GM12872 (cell line): ENCODE results near the gene TTLL7.

ENCODE experiments used
- TF ChIP-seq, protein P1 (sequence below): IDR thresholded peaks from 3 replicates; pipeline ENCODE4 v1.5.1; 2011; ENCODE audit warnings: low read depth, mild to moderate bottlenecking, low read length, moderate library complexity; ENCODE audit not compliant: insufficient read depth

The TTLL7 gene

DNA sequence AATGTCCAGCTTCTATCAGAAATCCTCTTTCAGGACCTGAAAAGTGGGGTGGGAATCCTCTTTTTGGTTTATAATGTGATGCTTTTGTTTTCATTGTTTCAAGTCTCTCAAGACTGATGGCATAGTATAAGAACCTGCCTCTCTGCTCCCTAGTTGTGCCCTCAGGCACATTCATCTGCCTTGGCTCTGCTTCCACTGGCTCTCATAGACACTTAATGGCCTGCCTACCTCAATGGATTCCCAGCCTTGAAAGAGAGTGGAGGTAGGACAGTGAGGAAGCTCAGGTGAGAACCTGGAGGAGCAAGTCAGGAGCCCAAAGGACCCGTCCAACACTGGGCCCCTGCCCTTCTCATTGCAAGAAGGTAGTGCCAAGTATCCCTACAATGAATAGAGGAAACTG, 4.8 kb downstream of the TTLL7 start:
- TF ChIP-seq, protein P1, sequence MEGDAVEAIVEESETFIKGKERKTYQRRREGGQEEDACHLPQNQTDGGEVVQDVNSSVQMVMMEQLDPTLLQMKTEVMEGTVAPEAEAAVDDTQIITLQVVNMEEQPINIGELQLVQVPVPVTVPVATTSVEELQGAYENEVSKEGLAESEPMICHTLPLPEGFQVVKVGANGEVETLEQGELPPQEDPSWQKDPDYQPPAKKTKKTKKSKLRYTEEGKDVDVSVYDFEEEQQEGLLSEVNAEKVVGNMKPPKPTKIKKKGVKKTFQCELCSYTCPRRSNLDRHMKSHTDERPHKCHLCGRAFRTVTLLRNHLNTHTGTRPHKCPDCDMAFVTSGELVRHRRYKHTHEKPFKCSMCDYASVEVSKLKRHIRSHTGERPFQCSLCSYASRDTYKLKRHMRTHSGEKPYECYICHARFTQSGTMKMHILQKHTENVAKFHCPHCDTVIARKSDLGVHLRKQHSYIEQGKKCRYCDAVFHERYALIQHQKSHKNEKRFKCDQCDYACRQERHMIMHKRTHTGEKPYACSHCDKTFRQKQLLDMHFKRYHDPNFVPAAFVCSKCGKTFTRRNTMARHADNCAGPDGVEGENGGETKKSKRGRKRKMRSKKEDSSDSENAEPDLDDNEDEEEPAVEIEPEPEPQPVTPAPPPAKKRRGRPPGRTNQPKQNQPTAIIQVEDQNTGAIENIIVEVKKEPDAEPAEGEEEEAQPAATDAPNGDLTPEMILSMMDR = no peak

DNA sequence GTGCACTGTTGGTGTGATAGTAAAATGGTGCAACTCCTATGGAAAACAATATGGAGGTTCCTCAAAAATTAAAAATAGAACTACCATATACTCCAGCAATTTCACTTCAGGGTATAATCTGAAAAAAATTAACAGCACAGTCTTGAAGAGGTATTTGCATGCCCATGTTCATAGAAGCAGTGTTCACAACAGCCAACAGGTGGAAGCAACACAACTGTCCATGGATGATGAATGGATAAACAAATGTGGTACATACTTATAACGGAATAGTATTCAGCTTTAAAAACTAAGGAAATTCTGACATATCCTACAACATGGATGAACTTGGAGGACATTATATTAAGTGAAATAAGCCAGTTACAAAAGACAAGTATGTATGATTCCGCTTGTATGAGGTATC, 8.2 kb downstream of the TTLL7 start:
- TF ChIP-seq, protein P1 = 0 out of 3 replicates have a peak, but pooled peaks have one; percentile 7

DNA sequence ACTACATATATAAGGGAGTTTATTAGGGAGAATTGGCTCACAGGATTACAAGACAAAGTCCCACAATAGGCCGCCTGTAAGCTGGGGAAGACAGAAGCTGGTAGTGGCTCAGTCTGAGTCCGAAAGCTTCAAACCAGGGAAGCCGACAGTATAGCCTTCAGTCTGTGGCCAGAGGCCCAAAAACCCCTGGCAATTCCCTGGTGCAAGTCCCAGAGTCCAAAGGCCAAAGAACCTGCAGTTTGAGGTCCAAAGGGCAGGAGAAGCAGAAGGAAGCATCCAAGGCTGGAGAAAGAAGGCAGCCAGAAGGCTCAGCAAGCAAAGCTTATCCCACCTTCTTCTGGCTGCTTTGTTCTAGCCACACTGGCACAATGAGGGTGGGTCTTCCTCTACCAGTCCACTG, 13.9 kb downstream of the TTLL7 start:
- TF ChIP-seq, protein P1 = no peak

DNA sequence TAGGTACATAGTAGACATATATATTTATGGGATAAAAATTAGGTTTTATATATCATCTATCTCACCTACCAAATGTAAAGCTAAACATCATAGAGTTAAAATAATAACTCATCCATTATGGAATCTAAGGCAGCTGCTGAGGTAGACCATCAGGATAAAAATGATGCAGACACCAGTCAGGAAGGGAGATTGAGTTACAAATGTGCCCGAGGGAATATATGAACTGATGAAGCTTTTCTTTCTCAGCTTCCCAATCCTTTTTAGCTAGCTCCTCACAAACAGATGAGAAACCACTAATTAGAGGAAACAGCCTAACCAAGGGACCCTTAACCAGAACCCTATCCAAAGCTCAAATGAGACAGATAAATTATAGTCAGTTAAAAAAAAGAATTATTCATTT, 20.9 kb downstream of the TTLL7 start:
- TF ChIP-seq, protein P1 = no peak

DNA sequence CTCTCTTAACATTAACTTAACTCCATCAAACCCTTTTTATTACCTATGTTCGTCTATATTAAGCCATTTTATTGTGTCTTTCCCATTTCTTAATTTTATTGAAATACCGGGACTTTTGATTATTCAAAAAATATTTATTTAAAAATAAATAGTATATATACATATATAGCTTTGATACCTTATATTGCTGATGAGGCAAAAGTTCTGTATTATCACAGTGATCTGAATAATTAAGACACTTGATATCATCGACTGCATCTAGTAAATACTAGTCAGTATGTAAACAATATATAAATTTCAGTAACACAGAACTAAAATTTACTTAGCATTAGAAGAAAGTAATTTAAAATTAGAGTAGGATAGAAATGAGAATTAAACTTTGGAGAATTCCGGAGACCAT, 22.0 kb downstream of the TTLL7 start:
- TF ChIP-seq, protein P1 = no peak

DNA sequence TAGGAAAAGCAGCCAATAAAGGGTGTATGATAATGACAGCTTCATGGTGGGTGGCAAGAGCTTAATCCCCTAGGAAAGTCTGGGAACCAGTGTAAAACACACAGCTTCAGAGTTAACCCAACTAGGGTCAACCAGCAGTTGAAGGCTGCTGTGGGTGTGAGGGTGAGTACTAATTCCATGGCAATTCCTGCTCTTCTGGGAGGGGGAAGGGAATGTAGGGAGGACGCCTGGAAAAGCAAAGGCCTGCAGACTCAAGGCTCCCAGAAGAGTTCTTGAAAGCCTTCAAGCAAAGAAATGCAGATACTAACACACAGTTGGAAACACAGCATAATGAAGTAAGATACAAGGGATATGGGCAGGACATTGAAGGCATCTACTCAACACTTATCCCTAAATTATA, 28.1 kb downstream of the TTLL7 start:
- TF ChIP-seq, protein P1 = no peak

DNA sequence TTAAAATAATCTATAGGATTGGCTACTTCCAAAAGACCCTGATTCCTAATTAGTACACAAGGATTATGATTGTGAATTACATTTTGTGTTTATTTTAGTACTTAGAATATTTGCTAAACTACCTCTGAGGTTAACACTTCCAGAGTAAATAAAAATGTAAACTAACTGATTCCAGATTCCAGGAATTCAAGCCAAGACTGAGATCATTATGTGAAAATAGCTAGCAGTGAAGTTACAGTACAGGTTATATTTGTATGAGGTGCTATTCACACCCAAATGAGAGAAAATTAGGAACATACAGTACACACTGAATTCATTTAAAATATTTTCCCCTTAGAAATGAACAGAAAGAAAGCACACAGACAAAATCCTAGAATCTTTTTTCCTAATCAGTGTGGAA, 28.8 kb downstream of the TTLL7 start:
- TF ChIP-seq, protein P1 = no peak

DNA sequence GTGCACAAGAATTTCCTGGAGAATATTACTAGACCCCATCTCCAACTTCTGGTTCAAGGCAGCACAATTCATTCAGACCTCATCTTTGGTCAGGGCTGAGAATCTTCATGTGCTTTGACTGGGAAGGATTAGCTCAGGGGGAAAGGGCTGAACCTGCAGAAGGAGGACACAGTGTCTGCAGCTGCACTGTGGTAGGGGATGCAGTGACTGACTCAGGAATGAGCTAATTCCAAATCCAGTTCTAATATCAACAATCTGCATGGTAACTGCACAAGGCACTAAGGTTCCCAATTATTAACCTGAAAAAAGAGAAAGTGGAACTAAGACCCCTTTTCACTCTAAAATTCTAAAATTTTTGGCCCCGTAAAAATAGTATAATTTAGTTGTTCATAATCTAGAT, 31.6 kb downstream of the TTLL7 start:
- TF ChIP-seq, protein P1 = no peak
